Left ventricle myocardium inferior (tissue), 1 donor: ENCODE measurements around the gene SINHCAF. TPM values are rescaled to one million over a fixed set of nuclear protein-coding genes. Genes with fewer than 3 reads are reported as not detected.

Experiments used
- DNase-seq: peaks from one replicate; pipeline ENCODE4 v3.0.0-alpha.2; 2020
- H3K27ac ChIP-seq: fragments of 200-600 bp; replicated peaks from 2 replicates; pipeline ENCODE4 v1.8.0; 2021
- H3K27me3 ChIP-seq: fragments of 200-600 bp; 2 replicates; pipeline ENCODE4 v1.8.0; 2021; ENCODE audit warnings: low read depth
- H3K36me3 ChIP-seq: fragments of 200-600 bp; 2 replicates; pipeline ENCODE4 v1.8.0; 2021
- H3K4me1 ChIP-seq: fragments of 200-600 bp; 2 replicates; pipeline ENCODE4 v1.8.0; 2021
- H3K4me3 ChIP-seq: fragments of 200-600 bp; 2 replicates; pipeline ENCODE4 v1.8.0; 2021; ENCODE audit warnings: mild to moderate bottlenecking, moderate library complexity
- H3K9me3 ChIP-seq: fragments of 200-600 bp; replicated peaks from 2 replicates; pipeline ENCODE4 v1.8.0; 2021
- intact Hi-C: fragments of 100-400 bp; cut with micrococcal nuclease; formaldehyde crosslinking; loops from one replicate; pipeline ENCODE4 v1.11.0; 2022
- total RNA-seq: library from RNA; stranded (reverse); fragmentation: NEBNext Ultra II Directional; extraction: Animal tissue kit (Norgen Biotek cat#: 25700); gene quantifications from one replicate; pipeline ENCODE4 v1.2.1, GENCODE V29; 2021
- TF ChIP-seq, protein P1 (sequence below): fragments of 200-600 bp; IDR thresholded peaks from 2 replicates; pipeline ENCODE4 v1.8.0; 2021; ENCODE audit warnings: antibody characterized with exemption, mild to moderate bottlenecking, borderline replicate concordance
- donor health status: DM: no; HTN: yes; CAD: no; lungs with severe emphysema.

Gene SINHCAF
- total RNA-seq, 1 donor from 2014 or later: 6.6 TPM

DNA sequence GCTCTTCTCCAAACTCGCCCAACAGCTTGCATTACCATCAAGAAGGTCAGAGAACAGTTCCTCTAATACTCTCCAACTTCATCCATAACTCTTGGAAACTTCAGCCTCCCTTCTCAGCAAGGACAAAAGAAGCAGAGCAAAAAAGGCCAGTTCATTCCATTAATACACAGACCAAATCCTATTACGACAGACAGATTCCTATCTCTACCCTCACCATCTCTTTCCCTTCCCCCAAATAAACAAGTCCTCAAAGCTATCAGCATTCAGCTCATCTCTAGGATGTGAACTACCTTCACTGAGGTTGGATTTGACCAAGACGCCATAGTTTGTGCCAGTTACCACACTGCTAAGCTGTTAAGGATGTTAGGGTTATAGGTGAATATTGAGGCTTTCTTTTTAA lies 25.2 kb downstream of the SINHCAF start:
- H3K36me3 ChIP-seq: peaks cover 18% of the 10 kb centered on the region

DNA sequence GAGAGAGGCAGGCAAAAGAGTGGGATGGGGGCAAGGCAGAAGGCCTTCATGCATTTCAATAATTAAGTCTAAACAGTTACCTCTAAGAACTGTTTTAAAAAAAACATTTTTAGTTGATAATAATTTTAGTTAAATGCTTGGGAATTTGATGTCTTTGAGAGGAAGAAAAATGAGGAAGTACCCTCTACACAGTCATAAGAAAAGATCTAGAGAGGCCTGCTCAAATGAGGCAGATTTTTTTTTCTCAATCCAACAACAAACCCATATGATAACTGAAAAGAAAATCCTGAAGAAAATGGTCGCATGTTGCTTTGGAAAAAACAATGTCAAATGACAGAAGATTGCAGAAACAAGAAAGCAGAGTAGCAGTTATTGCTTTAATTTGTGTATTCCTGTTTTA lies 25.6 kb downstream of the SINHCAF start:
- intact Hi-C loops: no loop called here
- TF ChIP-seq, protein P1, sequence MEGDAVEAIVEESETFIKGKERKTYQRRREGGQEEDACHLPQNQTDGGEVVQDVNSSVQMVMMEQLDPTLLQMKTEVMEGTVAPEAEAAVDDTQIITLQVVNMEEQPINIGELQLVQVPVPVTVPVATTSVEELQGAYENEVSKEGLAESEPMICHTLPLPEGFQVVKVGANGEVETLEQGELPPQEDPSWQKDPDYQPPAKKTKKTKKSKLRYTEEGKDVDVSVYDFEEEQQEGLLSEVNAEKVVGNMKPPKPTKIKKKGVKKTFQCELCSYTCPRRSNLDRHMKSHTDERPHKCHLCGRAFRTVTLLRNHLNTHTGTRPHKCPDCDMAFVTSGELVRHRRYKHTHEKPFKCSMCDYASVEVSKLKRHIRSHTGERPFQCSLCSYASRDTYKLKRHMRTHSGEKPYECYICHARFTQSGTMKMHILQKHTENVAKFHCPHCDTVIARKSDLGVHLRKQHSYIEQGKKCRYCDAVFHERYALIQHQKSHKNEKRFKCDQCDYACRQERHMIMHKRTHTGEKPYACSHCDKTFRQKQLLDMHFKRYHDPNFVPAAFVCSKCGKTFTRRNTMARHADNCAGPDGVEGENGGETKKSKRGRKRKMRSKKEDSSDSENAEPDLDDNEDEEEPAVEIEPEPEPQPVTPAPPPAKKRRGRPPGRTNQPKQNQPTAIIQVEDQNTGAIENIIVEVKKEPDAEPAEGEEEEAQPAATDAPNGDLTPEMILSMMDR: no peak
- H3K4me3 ChIP-seq: no peak overlapping the region
- H3K4me1 ChIP-seq: peaks cover 5% of the 10 kb centered on the region
- DNase-seq: no peak
- no peaks in the 10 kb centered on the region for H3K9me3 ChIP-seq
- peaks cover 21% of the 10 kb centered on the region for H3K36me3 ChIP-seq
- no peak overlapping the region for H3K27ac ChIP-seq
- H3K27me3 ChIP-seq: no peaks in the 10 kb centered on the region

More for the DNA sequence above, 25.2 kb downstream of the SINHCAF start:
- no peak overlapping the region for H3K4me3 ChIP-seq
- no peaks in the 10 kb centered on the region for H3K9me3 ChIP-seq
- DNase-seq: no peak
- no peak overlapping the region for H3K27ac ChIP-seq
- H3K27me3 ChIP-seq: no peaks in the 10 kb centered on the region
- peaks cover 5% of the 10 kb centered on the region for H3K4me1 ChIP-seq
- intact Hi-C loops: no loop called here
- TF ChIP-seq, protein P1: no peak

DNA sequence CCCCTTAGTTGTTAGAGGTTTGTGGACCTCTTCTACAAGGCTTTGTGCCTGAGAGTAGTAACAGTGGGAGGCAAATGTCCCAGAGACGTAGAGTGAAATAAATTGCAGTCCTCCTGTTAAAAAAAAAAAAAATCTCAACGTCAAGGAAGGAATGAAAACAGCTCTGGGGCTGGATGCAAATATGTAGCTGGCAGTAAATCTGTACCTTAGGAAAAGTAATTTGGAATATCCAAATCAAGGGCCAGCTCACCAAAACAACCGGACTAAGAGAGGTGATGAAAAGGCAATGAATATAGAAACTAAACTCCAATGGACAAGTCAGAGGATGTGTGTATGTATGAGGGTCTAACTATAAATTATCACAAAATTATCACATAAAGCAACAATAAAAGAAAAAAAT lies 27.0 kb downstream of the SINHCAF start:
- H3K4me1 ChIP-seq: peaks cover 5% of the 10 kb centered on the region
- intact Hi-C loops: no loop called here
- TF ChIP-seq, protein P1: no peak
- no peak overlapping the region for H3K27ac ChIP-seq
- DNase-seq: no peak
- H3K9me3 ChIP-seq: no peaks in the 10 kb centered on the region
- peaks cover 26% of the 10 kb centered on the region for H3K36me3 ChIP-seq
- no peak overlapping the region for H3K4me3 ChIP-seq
- no peaks in the 10 kb centered on the region for H3K27me3 ChIP-seq

DNA sequence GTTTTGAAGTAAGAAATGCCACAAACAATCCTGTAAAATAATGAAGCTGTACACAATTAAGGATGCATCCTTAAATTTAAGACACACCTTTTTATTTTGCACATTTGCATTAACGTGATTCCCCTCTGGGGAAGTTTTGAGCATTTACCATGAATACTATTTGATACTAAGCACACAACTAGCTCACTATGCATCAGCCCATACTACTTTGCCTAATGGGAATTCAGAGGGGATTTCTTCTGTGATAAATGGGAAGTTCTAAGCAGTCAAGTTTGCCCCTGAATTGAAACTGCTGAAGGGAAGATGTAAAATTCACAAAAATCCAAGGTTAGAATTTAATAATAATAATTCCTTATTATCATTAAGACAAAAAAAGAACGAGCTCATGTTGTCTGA lies 27.4 kb downstream of the SINHCAF start:
- Histone ChIP-seq H3K4me3 (no peak overlapping the region), H3K9me3 (no peaks in the 10 kb centered on the region), H3K27ac (no peak overlapping the region), H3K4me1 (peaks cover 5% of the 10 kb centered on the region), H3K36me3 (peaks cover 30% of the 10 kb centered on the region), H3K27me3 (no peaks in the 10 kb centered on the region)
- TF ChIP-seq, protein P1: no peak
- DNase-seq: no peak
- intact Hi-C loops: no loop called here

DNA sequence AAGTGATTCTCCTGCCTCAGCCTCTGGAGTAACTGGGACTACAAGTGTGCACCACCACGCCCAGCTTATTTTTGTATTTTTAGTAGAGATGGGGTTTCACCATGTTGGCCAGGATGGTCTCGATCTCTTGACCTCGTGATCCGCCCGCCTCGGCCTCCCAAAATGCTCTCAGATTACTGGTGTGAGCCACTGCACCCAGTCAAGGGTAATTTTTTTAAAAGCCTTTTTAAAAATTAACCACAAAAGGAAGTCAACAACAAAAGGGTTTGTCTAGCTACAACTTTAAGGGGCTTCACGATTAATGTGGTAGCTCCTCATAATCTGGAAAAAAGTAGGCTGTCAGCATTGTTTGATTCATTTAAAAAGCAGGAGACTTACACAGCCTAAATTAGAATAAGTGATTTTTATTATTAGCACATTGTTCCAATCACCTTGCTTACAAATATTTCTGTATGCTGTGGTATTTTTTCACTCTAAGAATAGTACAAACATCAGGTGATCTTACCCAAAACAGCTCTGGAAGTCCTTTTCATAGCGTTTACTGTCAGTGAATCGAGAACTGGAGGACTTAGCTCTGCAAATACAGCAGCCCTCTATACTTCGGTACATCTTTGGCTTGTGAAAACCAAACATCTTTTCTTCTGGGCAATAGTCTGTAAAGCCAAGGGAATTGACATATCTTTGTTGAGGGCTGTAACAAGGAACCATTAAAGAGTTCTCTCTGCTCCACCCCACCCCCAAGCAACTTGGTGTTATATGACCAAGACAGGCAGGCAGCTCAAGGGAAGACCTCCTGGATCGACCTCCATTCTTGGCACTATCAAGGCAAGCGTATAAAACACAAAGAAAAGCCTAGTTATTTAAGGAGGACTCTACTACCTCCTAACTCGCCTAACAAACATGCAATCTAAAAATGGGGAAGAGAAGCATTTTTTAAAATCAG lies 28.1 kb downstream of the SINHCAF start:
- no peak for DNase-seq
- no peaks in the 10 kb centered on the region for H3K27me3 ChIP-seq
- peaks cover 5% of the 10 kb centered on the region for H3K4me1 ChIP-seq
- no peak overlapping the region for H3K4me3 ChIP-seq
- no peak overlapping the region for H3K27ac ChIP-seq
- TF ChIP-seq, protein P1: no peak
- no peaks in the 10 kb centered on the region for H3K9me3 ChIP-seq
- intact Hi-C loops: no loop called here
- H3K36me3 ChIP-seq: peaks cover 36% of the 10 kb centered on the region
